Cortex of kidney (tissue), 1 donor: ENCODE results near the gene CTXND1.

ENCODE experiments used
- DNase-seq: peaks from one replicate; lab custom pipeline; 2025; lab: John Stamatoyannopoulos, UW

CTXND1 gene

DNA sequence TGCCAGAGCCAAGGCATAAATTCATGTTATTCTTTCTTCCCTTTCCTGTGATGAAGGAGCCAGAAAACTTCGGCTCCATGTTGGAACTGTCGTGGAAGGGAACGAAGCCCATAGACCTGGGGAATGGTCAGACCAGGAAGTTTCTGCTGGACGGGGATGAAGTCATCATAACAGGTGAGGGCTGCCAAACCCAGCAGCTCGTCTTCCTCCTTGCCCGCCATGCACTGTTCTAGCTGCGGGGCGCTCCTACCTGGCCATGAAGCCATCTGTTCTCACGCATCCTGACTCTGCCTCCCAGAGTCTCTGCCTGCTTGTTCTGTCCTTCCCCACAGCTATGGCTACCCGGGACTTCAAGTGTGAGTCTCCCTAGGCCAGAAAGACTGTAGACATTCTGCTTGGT is 71.0 kb downstream of the CTXND1 start:
- DNase-seq, result no peak

DNA sequence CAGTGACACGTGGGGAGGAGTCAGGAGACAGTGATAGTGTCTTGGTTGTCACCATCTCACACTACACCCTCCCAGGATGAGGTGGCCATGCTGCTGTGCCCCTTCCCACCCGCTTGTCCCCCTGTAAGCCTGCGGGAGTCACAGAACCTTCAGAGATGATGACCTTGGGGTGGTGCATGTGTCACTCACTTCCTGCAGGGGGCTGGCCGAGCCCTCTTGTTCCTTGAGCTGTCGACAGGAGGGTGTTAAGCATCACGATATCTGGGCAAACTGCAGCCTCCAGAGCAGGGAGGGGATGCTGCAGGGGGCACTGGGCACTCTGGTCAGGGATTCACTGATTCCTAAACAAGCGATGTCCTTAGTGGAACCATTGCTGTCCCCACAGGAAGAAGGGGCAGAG is 71.5 kb downstream of the CTXND1 start:
- DNase-seq, result no peak

DNA sequence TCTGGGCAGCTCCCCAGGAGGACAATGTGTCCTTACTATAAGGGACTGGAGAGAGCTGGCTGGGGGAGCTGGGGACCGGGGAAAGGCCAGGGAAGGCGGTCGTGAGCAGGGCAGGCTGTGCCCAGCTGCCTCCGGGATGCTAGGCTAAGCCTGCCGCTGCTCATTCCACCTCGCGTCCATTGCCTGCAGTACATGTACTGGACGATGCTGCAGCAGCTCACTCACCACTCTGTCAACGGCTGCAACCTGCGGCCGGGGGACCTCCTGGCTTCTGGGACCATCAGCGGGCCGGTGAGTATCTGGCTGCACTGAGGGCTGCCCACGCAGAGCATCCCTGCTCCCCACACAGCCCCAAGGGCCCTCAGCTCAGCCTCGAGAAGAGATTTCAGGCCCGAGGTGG is 72.1 kb downstream of the CTXND1 start:
- DNase-seq, result no peak

DNA sequence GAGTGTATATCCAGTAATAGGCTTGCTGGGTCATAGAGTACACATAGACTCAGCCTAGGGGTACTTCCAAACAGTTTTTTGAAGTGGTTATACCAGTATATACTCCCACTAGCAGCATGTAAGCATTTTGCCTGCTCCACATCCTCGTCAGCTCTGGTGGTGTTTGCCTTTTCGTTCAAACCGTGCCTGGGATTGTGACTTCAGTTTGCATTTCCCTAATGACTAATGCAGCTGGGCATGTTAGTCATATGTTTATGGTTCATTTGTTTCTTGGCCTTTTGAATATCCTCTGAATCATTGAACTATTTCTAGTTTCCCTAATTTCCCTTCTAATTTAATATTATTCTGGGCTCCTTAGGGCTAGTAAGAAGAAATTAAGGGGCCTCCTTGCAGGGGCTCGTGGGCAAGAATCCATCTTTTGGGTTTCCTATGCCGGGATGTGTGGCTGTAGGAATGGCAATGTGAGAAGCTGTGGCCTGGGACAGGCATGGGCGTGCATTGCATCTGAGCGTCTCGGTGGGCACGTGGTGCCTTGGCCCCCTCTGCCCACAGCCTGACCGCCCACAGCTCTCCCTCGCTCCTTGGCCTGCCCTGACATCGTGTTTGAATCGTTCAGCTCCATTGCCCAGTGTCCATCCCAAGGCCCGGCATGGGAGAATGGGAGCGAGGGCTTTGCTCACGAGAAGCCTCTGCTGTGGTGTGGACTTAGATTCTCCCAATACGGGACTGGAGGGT is 72.8 kb downstream of the CTXND1 start:
- DNase-seq, result no peak

DNA sequence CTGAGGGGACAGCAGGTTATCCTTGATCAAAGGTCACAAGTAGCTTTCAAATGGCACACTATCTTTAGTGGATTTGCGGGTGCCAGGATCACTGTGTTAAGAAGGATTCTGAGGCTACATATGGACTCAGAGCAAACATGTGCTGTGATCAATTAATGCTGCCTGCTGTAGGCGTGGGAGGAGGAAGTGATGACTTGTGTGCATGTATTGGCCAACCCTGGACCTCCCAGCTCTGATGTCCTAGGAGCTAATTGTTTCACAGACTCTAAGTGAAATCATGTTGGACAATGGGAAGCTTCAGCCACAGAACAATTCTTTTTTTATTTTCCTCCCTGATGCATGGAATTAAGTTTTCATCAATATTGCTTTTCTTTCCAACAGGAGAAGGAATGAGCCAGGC is 74.9 kb downstream of the CTXND1 start:
- DNase-seq, result no peak

DNA sequence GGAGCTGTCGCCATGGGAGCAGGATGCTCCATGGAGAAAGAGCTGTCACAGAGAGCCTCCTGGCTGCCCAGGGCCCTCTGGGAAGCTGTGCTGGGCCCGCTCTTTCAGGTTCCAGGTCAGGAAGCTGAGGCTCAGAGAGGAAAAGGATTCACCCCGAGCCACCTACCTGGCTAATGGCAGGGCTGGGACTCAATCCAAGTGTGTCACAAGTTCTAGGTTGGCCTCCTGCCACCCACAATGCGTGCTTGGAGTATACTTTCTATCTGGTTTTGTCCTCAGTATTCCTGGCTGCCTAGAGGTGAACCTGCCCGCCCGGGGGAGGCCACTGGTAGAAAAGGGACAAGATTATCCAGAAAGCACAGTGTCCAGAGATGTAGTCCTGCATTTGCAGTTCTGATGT is 75.6 kb downstream of the CTXND1 start:
- DNase-seq, result no peak

DNA sequence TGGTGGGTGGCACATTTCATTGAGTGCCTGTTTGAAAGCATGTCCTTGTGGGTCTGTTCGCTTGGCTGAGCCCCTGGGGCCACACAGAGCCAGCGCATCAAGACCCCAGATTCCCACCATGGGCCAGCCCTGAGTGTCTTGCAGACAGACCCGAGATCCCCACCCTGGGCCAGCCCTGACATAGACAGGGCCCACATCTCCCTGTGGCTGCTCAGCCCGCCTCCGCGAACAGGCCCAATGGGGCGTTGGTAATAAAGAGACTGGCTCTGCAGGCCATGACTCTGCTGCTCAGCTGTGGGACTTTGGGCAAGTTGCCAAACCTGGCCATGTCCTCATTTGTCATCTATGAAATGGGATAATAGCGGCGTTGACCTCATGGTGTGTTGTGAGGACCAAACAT is 76.6 kb downstream of the CTXND1 start:
- DNase-seq, result no peak

DNA sequence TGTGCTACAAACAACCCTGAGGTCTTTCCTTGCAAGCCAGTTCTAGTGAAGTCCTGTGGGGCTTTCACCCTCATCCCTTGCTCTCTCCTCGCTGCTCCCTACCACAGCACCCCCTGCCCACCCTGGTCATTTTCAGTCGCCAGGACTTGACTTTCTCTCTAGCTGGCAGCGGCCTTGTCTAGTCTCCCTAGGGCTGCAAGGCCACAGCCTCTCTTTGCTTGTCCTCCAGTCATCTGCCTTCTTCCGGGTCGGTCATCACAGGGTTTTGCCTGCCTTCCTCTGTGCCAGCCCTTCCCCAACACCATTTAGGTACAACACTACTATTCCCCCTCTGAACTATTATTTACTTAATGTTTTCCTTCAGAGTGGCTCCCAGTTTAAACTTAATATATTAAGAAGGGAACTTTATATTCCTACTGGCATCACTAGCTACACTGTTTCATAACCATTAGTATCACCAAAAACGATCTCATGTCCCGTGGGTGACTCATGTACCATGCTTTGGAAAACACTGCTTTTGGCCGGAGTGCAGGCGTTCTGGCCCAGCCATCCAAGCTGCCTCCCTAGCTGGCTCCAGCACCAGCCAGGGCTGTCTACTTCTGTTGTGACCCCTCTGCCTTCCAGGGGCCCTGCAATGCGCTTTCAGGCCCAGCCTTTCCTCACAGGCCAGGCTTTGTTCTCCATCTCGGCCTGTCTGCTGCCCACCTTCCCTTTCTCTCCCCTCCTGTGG is 77.8 kb downstream of the CTXND1 start:
- no peak for DNase-seq

DNA sequence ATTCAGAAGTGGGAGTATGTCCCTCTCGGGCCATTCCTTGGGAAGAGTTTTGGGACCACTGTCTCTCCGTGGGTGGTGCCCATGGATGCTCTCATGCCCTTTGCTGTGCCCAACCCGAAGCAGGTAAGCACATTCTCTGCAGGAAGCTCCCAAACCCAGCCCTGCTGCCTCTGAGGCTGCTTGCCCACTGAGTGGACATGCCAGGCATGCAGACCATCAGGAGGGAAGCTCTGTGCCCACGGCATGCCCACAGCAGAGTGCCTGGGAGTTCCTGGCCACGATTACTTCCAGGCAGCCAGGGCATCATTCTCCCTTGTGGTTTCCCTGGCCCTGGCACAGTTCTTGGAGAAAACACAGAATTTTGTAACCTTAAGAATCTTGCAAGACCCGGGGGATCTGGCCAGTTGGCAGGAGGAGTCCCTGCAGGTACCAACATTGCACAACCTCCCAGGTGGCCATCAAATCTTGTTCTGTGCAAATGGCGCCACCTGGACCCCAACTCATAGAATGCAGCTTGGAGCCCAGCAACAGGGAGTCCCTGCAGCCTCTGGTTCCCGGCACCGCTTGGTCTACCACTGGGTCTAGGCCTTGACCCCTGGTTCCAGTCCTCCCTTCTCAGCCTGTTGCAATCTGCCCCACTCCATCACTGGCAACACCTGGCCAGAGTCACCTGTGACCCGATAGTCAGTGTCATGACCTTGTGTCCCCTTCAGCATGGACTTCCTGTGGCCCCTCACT is 78.8 kb downstream of the CTXND1 start:
- DNase-seq, result no peak

DNA sequence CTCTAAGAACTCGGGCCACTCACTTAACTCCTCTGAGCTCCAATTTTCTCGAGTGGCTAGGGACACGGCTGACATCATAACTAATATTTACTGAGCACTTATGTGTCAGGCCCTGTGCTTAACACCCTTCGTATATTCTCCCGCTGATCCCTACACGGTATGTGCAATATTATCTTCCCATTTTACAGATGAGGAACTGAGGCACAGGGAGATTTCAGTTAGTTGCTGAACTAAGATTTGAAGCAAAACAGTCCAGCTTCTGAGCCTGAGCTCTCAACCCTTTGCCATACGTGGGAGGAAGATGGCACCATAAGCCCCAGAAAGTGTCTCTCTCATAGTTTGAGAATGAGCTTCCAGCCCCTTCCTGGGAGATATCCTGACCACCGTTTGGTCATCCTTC is 79.6 kb downstream of the CTXND1 start:
- DNase-seq, result no peak

DNA sequence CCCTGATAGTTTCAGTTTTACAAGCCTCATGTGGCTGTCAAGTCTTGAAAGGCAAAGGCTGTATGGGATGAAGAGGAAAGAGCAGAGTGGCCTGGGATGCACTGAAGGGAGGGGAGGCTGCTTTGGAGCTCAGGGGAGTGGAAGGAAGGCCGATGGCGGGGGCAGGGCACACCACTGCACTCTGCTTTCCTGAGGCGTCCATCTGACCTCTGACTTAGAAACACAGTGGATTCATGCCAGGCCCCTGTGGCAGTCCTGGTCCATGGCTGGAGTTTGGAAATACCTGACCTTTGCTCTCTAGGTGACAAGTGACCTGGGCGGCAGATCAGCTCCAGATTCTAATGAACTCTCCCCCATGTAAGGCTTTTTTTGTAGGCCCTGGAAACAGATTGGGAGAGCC is 80.2 kb downstream of the CTXND1 start:
- DNase-seq, result no peak

DNA sequence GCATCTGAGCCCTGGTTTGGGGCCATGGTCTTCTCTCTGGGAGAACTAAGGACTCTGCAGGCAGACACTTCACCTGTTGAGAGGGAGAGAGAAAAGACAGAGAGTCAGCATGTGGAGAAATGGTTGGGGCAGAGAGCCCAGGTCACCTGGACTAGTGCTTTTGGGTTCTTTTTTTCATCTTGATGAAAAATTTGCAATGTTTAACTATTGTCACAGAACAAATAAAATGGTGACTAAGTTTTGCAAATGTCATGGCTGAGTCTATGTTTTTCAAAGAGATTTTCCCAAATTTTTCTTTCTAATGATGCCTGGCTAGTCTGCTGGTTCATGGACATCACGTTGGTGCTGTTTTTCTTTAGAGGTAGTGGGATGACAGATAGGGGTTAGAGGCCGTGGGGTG is 81.4 kb downstream of the CTXND1 start:
- DNase-seq, result no peak

DNA sequence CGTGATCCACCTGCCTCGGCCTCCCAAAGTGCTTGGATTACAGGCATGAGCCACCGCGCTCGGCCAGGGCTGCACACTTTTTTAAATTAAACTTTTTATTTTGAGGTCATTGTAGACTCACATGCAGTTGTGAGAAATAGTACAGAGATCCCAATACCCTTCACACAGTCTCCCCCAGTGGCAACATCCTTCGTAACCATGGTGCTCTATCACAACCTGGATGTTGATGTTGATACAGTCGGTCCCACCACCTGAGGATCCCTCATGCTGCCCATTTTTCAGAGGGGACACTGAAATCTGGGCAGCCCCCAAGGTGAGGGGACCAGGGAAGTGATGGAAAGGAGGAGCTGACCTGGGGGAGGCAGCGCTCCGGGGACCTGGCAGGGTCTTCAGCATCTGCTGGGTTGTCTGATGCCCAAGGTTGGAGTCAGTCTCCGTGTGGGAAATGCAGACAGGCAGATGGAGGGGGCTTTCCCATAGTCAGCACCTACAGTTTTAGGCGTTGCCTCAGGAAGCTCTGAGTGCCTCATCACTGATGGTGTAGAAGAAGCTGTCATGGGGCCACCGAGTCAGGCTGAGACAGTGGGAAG is 82.2 kb downstream of the CTXND1 start:
- no peak for DNase-seq

DNA sequence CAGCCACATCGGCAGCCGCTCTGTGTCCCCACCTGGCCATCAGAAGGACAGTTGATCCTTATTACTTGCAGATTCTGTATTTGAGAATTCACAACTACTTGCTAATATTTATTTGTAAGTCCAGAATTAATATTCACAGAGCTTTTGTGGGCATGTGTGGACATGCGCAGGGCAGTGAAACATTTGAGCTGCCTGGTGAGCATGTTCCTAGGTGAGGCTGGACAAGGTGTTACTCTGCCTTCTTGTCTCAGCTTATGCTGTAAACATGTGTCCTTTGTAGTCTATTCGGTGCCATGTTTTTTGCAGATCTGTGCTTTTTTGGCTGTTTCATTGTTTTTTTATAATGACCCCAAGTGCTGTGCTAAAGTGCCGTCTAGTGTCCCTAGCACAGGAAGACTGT is 83.6 kb downstream of the CTXND1 start:
- DNase-seq, result no peak

DNA sequence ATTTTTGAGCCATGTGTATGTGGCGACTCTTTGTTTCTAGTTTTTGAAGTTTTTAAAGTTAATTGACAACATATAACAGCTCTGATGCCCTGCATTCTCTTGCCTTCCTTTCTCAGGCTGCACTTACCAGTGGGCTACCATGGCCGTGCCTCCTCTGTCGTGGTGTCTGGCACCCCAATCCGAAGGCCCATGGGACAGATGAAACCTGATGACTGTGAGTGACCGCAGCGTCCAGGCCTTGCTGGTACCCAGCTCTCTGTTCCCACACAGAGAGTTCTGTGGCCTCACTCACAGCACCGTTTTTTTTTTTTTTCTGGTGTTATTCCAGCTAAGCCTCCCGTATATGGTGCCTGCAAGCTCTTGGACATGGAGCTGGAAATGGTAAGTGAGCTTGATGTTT is 84.1 kb downstream of the CTXND1 start:
- no peak for DNase-seq

DNA sequence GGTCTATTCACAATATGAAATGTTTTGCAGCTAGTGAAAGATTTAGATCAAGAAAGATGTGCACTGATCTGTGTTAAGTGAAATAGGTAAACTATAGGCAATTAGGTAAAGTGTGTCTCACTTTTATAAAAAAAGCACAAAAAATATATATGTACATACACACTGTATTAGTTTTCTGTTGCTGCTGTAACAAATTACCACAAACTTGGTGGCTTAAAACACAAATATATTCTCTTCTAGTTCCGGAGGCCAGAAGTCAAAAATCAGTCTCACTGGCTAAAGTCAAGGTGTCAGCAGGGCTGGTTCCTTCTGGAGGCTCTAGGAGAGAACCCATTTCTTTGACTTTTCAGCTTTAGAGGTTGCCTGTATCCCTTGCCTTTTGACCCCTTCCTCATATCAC is 88.1 kb downstream of the CTXND1 start:
- DNase-seq, result no peak

DNA sequence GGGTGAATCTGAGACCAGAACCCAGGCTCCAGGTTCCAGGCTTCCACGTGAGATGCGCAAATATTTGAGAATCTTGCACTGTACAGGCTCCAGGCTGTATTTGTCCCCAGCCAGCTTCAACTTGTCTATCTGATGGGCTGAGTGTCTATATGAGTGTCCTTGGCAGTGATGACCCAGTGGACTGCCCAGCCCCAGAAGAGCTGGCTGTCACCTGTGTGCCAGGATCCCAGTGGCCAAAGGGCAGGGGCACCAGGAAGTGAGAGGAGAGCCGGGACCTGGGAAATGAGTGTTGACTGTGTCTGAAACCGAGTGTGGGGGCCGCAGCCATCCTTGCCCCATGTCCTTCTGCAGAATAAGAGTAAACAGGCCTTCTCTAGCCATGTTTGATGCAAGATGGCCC is 88.8 kb downstream of the CTXND1 start:
- DNase-seq, result no peak

DNA sequence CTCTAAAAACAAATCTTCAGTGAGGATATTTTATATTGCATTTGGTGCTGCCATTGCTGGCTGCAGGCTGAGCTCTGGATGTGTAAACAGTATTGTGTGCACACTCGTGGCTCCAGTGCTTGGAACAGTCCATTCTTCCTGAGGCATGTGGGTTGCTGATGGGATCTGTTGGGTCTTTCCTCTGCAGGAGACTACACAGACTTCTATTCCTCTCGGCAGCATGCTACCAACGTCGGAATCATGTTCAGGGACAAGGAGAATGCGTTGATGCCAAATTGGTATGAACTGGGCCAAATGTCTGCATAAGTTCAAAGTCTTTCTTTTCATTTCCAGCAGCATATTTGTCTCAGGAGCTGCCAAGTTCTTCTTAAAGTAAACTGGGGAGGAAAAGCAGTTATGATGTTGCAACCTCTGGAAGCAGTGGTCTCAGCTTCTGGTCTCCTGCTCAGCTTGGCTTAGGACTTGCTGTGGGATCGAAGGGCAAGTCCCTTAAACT is 89.9 kb downstream of the CTXND1 start:
- no peak for DNase-seq

DNA sequence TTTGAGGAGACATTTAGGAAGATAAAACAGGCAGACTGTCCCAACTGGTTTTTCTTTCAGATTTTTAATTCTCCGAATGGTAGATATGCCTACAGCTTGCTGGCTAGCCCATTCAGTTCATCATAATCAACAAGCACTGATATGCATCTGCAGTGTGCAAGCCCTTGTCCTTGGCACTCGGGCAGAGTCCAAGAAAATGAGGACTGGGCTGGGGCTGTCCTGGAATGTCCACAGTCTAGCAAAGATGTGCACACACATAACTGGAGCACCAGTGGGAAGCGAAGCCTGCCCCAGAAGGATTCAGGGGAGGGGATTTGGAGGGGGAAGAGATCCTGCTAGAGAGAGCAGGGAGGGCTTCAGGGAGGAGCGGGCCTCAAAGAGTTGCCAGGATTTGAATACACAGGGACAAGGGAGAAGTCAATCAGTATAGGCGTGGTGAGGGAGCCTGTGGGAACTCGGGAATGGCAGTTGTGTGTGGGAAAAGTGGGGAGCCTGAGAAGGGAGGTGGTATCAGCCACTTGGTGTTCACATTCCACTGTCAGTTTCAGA is 90.5 kb downstream of the CTXND1 start:
- DNase-seq, result no peak

DNA sequence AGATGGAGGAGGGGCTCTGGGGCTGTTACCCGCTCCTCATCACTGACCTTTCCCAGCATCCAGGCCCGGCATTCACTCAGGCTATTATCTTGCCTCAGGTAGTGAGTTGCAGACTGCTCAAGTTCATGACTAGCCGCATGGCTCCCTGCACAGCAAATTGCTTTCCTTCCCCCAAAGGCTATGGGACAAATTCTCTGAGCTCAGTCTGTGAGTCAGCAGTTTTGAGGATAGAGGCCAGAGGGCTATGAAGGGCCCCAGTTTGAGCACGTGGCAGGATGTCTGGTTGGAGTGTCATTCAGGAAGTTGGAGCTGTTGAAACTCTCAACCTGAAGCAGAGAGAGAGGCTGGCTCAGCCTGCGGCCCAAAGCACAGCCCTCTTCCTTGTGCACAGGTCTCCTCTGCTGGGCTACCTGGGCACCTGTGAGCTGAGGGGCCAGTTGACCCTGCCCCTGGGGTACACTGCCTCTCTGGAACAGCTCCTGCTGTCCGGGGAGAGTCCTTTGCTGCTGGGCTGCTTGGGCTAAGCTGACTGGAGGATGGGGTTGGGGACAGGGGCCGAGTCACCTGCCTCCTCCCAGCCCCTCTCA is 91.3 kb downstream of the CTXND1 start:
- no peak for DNase-seq

DNA sequence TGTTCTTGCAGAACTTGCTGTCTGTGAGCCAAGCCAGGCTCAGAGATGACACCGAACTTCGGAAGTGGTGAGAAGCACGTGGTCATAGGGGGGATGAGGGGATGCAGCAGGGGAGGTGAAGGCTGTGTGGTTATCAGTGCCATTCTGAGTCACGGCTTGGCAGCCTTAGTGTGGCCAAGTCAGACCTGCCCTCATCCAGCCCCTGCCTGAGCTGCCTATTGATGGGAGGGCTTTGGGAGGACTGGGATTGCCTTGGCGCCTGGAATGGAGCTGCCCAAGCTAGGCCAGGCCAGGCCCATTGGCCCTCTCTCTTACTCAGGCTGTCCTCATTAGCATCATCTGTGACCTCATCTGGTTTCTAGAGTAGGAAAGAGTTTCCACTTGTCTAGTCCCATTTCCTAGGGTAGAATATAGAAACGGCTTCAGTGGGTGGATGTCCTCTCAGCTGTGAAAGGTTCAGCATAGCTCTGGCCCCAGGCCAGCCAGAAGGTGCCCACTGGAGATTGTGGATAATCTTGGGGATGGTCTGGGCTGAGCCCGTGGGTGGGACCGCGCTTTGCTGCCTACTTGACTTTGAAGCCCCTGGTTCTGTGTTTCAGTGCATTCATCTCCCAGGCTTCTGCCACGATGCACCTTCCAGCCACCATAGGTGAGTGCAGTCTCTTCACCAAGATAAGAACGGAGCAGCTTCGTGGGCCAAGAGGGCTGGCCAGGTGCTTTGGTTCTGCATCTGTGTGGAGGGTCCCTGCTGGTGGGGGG is 92.0 kb downstream of the CTXND1 start:
- DNase-seq, result no peak
